GM21381 (cell line): Measurements from ENCODE around the gene FASN.
"Not testable (repeated sequence)": the region's sequence is repeated elsewhere in the genome, so short reads cannot be mapped to it uniquely, and the experiment has no call there.

Experiments
- ATAC-seq: cut with Tn5 transposase; IDR thresholded peaks from one replicate; pipeline ENCODE4 v1.9.1; 2021; ENCODE audit warnings: mild to moderate bottlenecking, moderate library complexity; ENCODE audit not compliant: unreplicated experiment

Gene FASN

GRCh38 chr17:82047914-82048570, 50.0 kb downstream of the FASN start:
- ATAC-seq = no peak

- no peak for ATAC-seq
Observed at GRCh38 chr17:82047379-82047778, 50.7 kb downstream of the FASN start.

- ATAC-seq = no peak
Observed at GRCh38 chr17:82046903-82047302, 51.1 kb downstream of the FASN start.

GRCh38 chr17:82045936-82046484, 52.0 kb downstream of the FASN start:
- no peak for ATAC-seq

GRCh38 chr17:82043507-82043906, 54.5 kb downstream of the FASN start:
- ATAC-seq = no peak

- no peak for ATAC-seq
Observed at GRCh38 chr17:82042649-82043048, 55.4 kb downstream of the FASN start.

GRCh38 chr17:82041144-82041814, 56.8 kb downstream of the FASN start:
- ATAC-seq = no peak

- no peak for ATAC-seq
Observed at GRCh38 chr17:82039695-82040299, 58.2 kb downstream of the FASN start.

GRCh38 chr17:82038796-82039409, 59.1 kb downstream of the FASN start:
- ATAC-seq = not testable (repeated sequence)

GRCh38 chr17:82037889-82038195, 60.2 kb downstream of the FASN start:
- no peak for ATAC-seq

- peak; percentile 84 for ATAC-seq
Observed at GRCh38 chr17:82037092-82037888, 60.7 kb downstream of the FASN start, which contains the start of gene DCXR. TSS of gene DCXR (minus strand) at chr17:82037697. CDS start at chr17:82037682, 15 bp downstream.

GRCh38 chr17:82036634-82037091, 61.4 kb downstream of the FASN start:
- no peak for ATAC-seq

GRCh38 chr17:82035956-82036633, 61.9 kb downstream of the FASN start:
- ATAC-seq = no peak

- ATAC-seq = no peak
Observed at GRCh38 chr17:82035488-82035887, 62.5 kb downstream of the FASN start.

- ATAC-seq = no peak
Observed at GRCh38 chr17:82034371-82035011, 63.5 kb downstream of the FASN start.

GRCh38 chr17:82033359-82034085, 64.5 kb downstream of the FASN start:
- no peak for ATAC-seq

GRCh38 chr17:82031885-82032627, 66.0 kb downstream of the FASN start:
- no peak for ATAC-seq

GRCh38 chr17:82031303-82031884, 66.6 kb downstream of the FASN start, which contains the start of gene RAC3:
TSS of gene RAC3 (plus strand) at chr17:82031678. CDS start at chr17:82031762, 84 bp downstream.
- ATAC-seq = no peak
